IPS DF 6.9 (cell line): Measurements from ENCODE around the gene ASCL2.

Experiments
- DNase-seq: peaks from one replicate; pipeline ENCODE4 v3.0.0-alpha.2; 2013; ENCODE audit warnings: low read depth, low spot score
- H3K27ac ChIP-seq: one replicate; pipeline ENCODE4 v1.5.1; 2013; ENCODE audit warnings: low read length, control low read depth
- H3K27me3 ChIP-seq: 2 replicates; pipeline ENCODE4 v1.6.1; 2013; ENCODE audit warnings: mild to moderate bottlenecking, low read length; ENCODE audit not compliant: control insufficient read depth, insufficient read depth
- H3K36me3 ChIP-seq: 2 replicates; pipeline ENCODE4 v1.6.1; 2013; ENCODE audit warnings: low read length; ENCODE audit not compliant: control insufficient read depth, insufficient read depth
- H3K4me1 ChIP-seq: 2 replicates; pipeline ENCODE4 v1.6.1; 2013; ENCODE audit warnings: low read length; ENCODE audit not compliant: control insufficient read depth, insufficient read depth
- H3K4me3 ChIP-seq: 2 replicates; pipeline ENCODE4 v1.5.1; 2013; ENCODE audit warnings: mild to moderate bottlenecking, low read length
- H3K9me3 ChIP-seq: 2 replicates; pipeline ENCODE4 v1.6.1; 2013; ENCODE audit warnings: low read length, inconsistent platforms; ENCODE audit not compliant: control insufficient read depth, insufficient read depth
- WGBS: extraction: QIAGEN DNeasy Blood & Tissue Kit; methylation state at CpG from one replicate; pipeline ENCODE4 v1.1.7; 2013; ENCODE audit warnings: mixed read lengths, missing lambda C conversion rate; ENCODE audit not compliant: insufficient read length, insufficient coverage; 5-methylcytosine and 5-hydroxymethylcytosine counted together

The ASCL2 gene

DNA sequence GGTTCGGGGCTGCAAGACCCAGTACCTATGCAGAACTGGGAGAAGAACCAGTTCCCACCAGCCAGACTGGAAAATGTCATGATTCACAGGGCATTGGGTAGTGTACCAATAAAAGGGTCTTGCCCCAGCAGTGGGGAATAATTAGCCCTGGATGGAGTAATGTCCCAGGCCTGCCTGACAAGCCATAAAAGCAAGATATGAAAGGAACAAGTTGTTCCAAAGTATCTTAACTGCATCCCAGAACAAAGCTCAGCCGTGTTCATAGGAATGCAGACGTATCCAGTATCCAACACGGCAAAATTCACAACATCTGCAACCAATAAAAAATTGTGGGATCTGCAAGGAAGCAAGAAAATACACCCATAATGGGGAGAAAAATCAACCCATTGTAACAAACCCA is 47.9 kb downstream of the ASCL2 start:
- Histone ChIP-seq H3K27me3 (no peaks in the 10 kb centered on the region), H3K4me1 (no peaks in the 10 kb centered on the region), H3K9me3 (no peaks in the 10 kb centered on the region), H3K4me3 (no peak overlapping the region), H3K27ac (no peak overlapping the region), H3K36me3 (no peaks in the 10 kb centered on the region)
- DNase-seq = no peak
- no CpG with 5 or more reads among the region's 4 CpGs for WGBS

DNA sequence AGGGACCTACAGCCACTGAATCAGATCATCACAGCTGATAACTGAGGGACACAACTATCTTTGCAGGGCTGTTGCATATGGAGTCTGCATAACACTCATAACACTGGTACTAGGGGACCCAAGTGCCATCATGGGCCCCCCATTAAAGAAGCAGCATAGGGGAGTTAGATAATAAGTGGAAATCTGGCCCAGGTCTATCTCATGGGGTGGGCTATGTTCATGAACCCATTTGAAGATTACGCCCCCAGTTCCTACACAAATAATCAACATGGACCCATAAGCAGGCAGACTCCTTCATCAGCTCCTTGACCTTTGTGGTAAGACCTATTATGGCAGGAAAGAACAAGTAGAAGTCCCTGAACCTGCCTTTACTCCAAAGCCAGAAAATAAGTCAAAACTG is 48.8 kb downstream of the ASCL2 start:
- DNase-seq = no peak
- no CpG with 5 or more reads among the region's 1 CpG for WGBS
- H3K4me1 ChIP-seq = no peaks in the 10 kb centered on the region
- no peak overlapping the region for H3K4me3 ChIP-seq
- no peaks in the 10 kb centered on the region for H3K36me3 ChIP-seq
- no peaks in the 10 kb centered on the region for H3K27me3 ChIP-seq
- no peaks in the 10 kb centered on the region for H3K9me3 ChIP-seq
- no peak overlapping the region for H3K27ac ChIP-seq

DNA sequence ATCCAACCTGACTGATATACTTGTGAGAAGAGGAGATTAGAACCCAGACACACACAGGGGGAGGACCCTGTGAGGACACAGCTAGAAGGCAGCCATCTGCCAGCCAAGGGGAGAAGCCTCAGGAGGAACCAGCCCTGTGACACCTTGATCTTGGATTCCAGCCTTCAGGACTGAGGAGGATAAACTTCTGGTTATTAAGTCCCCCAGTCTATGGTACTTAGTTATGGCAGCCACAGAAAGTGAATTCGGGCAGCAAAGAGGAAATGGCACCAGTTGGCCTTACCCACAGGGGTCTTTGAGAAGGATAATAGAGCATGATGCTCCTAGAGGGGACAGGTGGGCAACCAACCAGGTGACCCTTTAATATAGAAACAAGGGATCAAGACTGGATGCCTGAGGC is 49.4 kb downstream of the ASCL2 start:
- H3K4me3 ChIP-seq = no peak overlapping the region
- DNase-seq = no peak
- no peaks in the 10 kb centered on the region for H3K27me3 ChIP-seq
- WGBS = no CpG with 5 or more reads among the region's 1 CpG
- no peaks in the 10 kb centered on the region for H3K4me1 ChIP-seq
- no peak overlapping the region for H3K27ac ChIP-seq
- H3K9me3 ChIP-seq = no peaks in the 10 kb centered on the region
- H3K36me3 ChIP-seq = no peaks in the 10 kb centered on the region

DNA sequence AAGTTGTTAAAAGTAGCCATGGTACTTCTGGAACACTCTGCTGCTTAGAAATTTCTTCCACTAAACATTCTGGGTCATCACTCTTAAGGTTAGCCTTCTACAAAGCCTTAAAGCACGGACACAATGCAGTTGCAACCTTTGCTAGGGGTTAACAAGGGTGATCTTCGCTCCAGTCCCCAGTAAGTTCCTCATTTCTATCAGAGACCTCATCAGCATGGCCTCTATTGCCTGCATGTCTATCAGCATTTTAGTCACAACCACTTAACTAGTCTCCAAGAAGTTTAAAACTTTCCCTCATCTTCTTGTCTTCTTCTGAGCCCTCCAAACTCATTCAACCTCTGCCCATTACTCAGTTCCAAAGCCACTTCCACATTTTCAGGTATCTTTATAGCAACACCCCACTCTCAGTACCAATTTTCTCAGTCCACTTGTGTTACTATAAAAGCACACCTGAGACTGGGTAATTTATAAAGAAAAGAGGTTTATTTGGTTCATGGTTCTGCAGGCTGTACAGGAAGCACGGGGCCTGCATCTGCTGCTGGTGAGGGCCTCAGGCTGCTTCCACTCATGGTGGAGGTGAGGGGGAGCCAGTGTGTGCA is 50.1 kb downstream of the ASCL2 start:
- Histone ChIP-seq H3K9me3 (no peaks in the 10 kb centered on the region), H3K4me1 (no peaks in the 10 kb centered on the region), H3K27ac (no peak overlapping the region), H3K36me3 (no peaks in the 10 kb centered on the region), H3K4me3 (no peak overlapping the region), H3K27me3 (no peaks in the 10 kb centered on the region)
- WGBS = no CpG with 5 or more reads among the region's 3 CpGs
- no peak for DNase-seq

DNA sequence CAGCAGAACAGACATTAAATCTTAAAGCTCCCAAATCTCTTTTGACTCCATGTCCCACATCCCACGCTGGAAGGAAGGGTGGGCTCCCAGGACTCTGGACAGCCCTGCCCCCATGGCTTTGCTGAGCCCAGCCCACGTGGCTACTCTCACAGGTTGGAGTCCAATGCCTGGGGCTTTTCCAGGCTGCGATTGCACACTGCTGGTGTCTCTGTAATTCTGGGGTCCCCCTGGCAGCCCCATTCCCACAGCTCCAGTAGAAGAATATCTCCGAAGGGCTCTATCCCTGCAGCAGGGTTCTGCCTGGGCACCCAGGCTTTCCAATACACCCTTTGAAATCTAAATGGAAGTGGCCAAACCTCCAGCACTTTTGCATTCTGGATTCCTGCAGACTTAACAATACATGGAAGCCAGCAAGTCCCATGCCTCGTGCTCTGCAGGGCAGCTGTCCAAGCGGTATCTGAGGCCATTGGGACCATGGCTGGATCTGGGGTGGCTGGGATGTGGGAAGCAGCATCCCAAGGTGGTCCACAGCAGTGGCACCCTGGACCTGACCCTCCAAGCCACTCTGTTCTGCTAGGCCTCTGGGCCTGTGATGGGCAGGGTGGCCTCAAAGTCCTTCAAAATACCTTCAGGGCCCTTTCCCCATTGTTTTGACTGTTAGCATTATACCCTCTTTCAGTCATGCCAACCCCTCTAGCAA is 50.9 kb downstream of the ASCL2 start:
- H3K4me3 ChIP-seq = no peak overlapping the region
- no peaks in the 10 kb centered on the region for H3K27me3 ChIP-seq
- DNase-seq = no peak
- H3K4me1 ChIP-seq = no peaks in the 10 kb centered on the region; the same call in 1 of the 2 replicates
- H3K9me3 ChIP-seq = no peaks in the 10 kb centered on the region
- no CpG with 5 or more reads among the region's 6 CpGs for WGBS
- no peak overlapping the region for H3K27ac ChIP-seq
- no peaks in the 10 kb centered on the region for H3K36me3 ChIP-seq
